ENCODE measurements around the gene CEP128. TPM values are rescaled to one million over a fixed set of nuclear protein-coding genes. Genes with fewer than 3 reads are reported as not detected.

The CEP128 gene
- total RNA-seq, 1 experiment from 2014 or later: 10.6 TPM

DNA sequence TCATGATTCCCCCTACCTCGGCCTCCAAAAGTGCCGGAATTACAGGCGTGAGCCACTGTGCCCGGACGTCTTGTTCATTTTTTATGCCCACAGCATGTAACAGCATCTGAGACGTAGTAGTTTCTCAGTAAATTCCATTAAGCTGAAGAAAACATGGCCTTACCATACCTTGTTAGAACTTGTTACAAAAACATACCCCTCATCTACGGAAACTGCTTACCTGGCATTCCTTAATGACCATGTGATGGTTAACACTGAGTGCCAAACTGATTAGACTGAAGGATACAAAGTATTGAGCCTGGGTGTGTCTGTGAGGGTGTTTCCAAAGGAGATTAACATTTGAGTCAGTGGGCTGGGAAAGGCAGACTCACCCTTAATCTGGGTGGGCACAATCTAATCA is 186.8 kb downstream of the CEP128 start:
- Histone ChIP-seq H3K36me3 (replicated peaks; ENCODE audit: control insufficient read depth, insufficient read depth, low read length) (no peaks in the 10 kb centered on the region), H3K27me3 (ENCODE audit: control insufficient read depth, insufficient read depth, low read length) (no peaks in the 10 kb centered on the region), H3K4me3 (ENCODE audit: insufficient read depth, low read depth, low read length) (no peak overlapping the region)
- DNase-seq: no peak

DNA sequence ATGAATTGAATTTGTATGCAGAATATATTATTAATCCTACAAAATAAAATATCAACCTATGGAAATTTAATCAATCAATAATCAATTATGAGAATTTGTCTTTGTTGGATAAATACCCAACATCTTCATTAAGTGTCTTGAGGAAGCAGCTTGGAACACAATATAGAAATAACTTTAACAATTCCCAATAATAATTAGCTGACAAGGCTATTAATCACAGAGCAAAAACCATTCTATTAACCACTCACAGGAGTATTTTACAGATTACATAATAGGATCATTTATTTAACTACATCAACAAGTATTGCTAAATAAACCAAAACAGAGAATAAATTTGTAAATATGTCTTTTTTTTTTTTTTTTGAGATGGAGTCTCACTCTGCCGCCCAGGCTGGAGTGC is 190.3 kb downstream of the CEP128 start:
- Histone ChIP-seq H3K36me3 (replicated peaks; ENCODE audit: control insufficient read depth, insufficient read depth, low read length) (no peaks in the 10 kb centered on the region), H3K4me3 (ENCODE audit: insufficient read depth, low read depth, low read length) (no peak overlapping the region), H3K27me3 (ENCODE audit: control insufficient read depth, insufficient read depth, low read length) (no peaks in the 10 kb centered on the region)
- no peak for DNase-seq

- Histone ChIP-seq H3K4me3 (ENCODE audit: insufficient read depth, low read depth, low read length) (no peak overlapping the region), H3K36me3 (replicated peaks; ENCODE audit: control insufficient read depth, insufficient read depth, low read length) (no peaks in the 10 kb centered on the region), H3K27me3 (ENCODE audit: control insufficient read depth, insufficient read depth, low read length) (no peaks in the 10 kb centered on the region)
- no peak for DNase-seq
Measured at GRCh38 chr14:80726211-80726610, 215.3 kb downstream of the CEP128 start.

GRCh38 chr14:80718940-80719339 is 222.6 kb downstream of the CEP128 start:
- DNase-seq: no peak
- Histone ChIP-seq H3K27me3 (ENCODE audit: control insufficient read depth, insufficient read depth, low read length) (no peaks in the 10 kb centered on the region), H3K4me3 (ENCODE audit: insufficient read depth, low read depth, low read length) (no peak overlapping the region), H3K36me3 (replicated peaks; ENCODE audit: control insufficient read depth, insufficient read depth, low read length) (no peaks in the 10 kb centered on the region)

DNA sequence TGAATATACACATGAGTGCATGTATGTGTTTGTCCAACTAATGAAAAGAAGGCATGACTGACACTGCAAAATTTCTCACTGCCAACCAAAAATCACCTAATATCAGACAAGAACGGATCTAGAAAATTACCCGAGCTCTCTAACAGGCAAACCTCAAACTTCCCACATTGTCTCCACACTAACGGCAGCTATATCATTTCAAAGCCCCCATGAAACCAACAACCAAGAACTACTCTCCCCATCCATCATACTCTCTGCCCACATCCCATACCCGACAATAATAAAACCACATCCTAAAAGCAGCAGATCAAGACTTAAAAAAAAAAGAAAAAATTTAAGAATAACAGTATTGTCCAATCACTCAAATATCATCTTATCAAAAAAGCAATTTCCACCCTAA is 227.1 kb downstream of the CEP128 start:
- Histone ChIP-seq H3K4me3 (ENCODE audit: insufficient read depth, low read depth, low read length) (no peak overlapping the region), H3K27me3 (ENCODE audit: control insufficient read depth, insufficient read depth, low read length) (no peaks in the 10 kb centered on the region), H3K36me3 (replicated peaks; ENCODE audit: control insufficient read depth, insufficient read depth, low read length) (no peaks in the 10 kb centered on the region)
- DNase-seq: no peak

DNA sequence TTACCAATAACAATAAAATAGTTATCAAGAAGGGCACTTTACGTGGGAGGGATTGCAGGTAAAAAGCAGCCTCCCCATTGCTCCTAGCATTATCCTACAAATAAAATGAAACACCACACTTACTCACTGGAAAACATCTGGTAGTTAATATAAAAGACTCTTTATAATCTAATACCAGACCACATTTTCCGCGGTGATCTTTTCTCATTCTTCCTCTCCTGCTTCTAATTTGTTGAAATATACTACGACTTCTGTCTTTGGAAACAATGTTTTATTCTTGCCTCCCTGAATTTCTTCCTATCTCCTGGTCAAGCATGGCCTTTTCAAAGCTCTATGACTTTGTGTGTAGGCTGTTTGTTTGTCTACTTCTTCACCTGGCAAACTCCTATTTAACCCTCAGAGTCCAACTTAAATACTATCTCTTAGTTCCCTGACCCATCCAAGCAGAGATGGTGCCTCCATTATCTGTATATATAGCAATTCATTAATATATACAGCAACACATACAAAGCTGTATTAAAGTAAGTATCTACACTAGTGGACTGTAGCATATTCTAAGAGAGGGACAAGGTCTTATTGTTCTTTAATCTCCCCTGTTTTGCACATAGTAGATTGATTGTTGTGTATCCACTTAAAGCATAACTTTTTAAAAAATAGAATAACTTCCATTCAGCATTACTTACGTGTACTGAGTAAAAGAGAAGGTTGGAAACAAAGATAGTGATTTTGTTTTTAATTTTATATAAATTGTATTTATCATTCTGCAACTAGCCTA is 228.3 kb downstream of the CEP128 start:
- no peak for DNase-seq
- H3K36me3 ChIP-seq (replicated peaks; ENCODE audit: control insufficient read depth, insufficient read depth, low read length): no peaks in the 10 kb centered on the region
- H3K27me3 ChIP-seq (ENCODE audit: control insufficient read depth, insufficient read depth, low read length): no peaks in the 10 kb centered on the region
- H3K4me3 ChIP-seq (ENCODE audit: insufficient read depth, low read depth, low read length): no peak overlapping the region

DNA sequence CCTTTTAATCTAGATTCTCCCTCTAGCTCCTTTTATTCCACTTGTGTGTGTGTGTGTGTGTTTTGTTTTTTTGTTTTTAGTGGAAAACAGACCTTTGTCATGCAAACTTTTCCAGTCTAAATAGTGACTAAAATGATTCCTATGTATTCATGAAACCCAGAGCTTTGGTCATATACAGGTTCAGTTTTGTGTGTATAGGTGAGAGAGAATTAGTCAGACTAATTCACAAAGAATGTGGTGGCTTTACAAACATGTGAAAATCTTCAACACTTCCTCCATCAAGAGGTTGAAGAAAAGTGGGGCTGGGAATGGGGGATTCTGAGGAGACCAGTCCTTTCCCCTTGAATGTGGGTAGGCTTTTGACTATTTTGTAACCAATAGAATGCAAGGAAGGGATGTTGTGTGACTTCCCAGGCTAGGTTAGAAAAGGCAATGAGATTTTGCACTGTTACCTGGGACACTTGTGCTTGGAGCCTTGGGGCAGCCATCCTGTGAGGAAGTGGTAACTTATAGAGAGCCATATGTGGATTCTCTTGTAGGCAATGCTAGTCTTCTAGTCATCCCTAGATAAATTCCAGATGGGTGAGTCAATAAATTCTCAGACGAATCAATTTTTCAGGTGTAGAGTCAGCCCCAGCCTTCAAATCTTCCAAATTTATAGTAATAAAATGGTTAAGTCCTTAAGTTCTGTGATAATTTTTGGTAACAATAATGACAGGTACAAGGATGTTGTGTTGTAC is 236.1 kb downstream of the CEP128 start:
- no peaks in the 10 kb centered on the region for H3K36me3 ChIP-seq (replicated peaks; ENCODE audit: control insufficient read depth, insufficient read depth, low read length)
- no peak for DNase-seq
- no peaks in the 10 kb centered on the region for H3K27me3 ChIP-seq (ENCODE audit: control insufficient read depth, insufficient read depth, low read length)
- H3K4me3 ChIP-seq (ENCODE audit: insufficient read depth, low read depth, low read length): no peak overlapping the region

DNA sequence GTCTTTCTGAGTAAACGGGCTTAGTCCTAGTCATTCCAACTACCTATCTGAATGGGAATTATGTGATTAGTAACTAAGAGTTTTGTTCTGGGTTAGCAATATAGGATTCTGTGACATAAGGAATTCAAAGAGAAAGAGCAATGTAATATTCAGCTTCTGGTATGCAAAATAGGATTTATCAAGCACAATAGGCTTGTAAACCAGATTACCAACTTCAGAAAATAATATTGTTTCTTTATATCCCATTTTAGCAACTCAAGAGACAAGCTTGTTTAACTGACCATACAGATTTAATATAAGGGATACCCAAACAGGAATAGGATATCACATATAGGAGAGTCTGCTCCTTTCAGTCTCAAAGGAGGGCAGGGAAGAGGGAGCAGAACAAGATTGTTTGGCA is 240.9 kb downstream of the CEP128 start:
- no peak overlapping the region for H3K4me3 ChIP-seq (ENCODE audit: insufficient read depth, low read depth, low read length)
- no peak for DNase-seq

GRCh38 chr14:80699861-80700260 is 241.7 kb downstream of the CEP128 start:
- Histone ChIP-seq H3K4me3 (ENCODE audit: insufficient read depth, low read depth, low read length) (no peak overlapping the region), H3K36me3 (replicated peaks; ENCODE audit: control insufficient read depth, insufficient read depth, low read length) (no peaks in the 10 kb centered on the region), H3K27me3 (ENCODE audit: control insufficient read depth, insufficient read depth, low read length) (no peaks in the 10 kb centered on the region)
- DNase-seq: no peak

More for the DNA sequence above, 240.9 kb downstream of the CEP128 start:
- Histone ChIP-seq H3K27me3 (ENCODE audit: control insufficient read depth, insufficient read depth, low read length) (no peaks in the 10 kb centered on the region), H3K36me3 (replicated peaks; ENCODE audit: control insufficient read depth, insufficient read depth, low read length) (no peaks in the 10 kb centered on the region)

GRCh38 chr14:80698974-80699373 is 242.6 kb downstream of the CEP128 start:
- Histone ChIP-seq H3K36me3 (replicated peaks; ENCODE audit: control insufficient read depth, insufficient read depth, low read length) (no peaks in the 10 kb centered on the region), H3K27me3 (ENCODE audit: control insufficient read depth, insufficient read depth, low read length) (no peaks in the 10 kb centered on the region)

GRCh38 chr14:80695869-80696268 is 245.7 kb downstream of the CEP128 start:
- Histone ChIP-seq H3K4me3 (ENCODE audit: insufficient read depth, low read depth, low read length) (no peak overlapping the region), H3K36me3 (replicated peaks; ENCODE audit: control insufficient read depth, insufficient read depth, low read length) (no peaks in the 10 kb centered on the region), H3K27me3 (ENCODE audit: control insufficient read depth, insufficient read depth, low read length) (no peaks in the 10 kb centered on the region)
- no peak for DNase-seq

More at GRCh38 chr14:80698974-80699373, 242.6 kb downstream of the CEP128 start:
- no peak overlapping the region for H3K4me3 ChIP-seq (ENCODE audit: insufficient read depth, low read depth, low read length)
- no peak for DNase-seq

GRCh38 chr14:80692903-80693302 is 248.6 kb downstream of the CEP128 start:
- no peak for DNase-seq
- H3K36me3 ChIP-seq (replicated peaks; ENCODE audit: control insufficient read depth, insufficient read depth, low read length): no peaks in the 10 kb centered on the region
- no peak overlapping the region for H3K4me3 ChIP-seq (ENCODE audit: insufficient read depth, low read depth, low read length)
- no peaks in the 10 kb centered on the region for H3K27me3 ChIP-seq (ENCODE audit: control insufficient read depth, insufficient read depth, low read length)

- H3K27me3 ChIP-seq (ENCODE audit: control insufficient read depth, insufficient read depth, low read length): no peaks in the 10 kb centered on the region
Measured at GRCh38 chr14:80681651-80682050, 259.9 kb downstream of the CEP128 start.

GRCh38 chr14:80679273-80679672 is 262.3 kb downstream of the CEP128 start:
- no peak for DNase-seq
- H3K27me3 ChIP-seq (ENCODE audit: control insufficient read depth, insufficient read depth, low read length): no peaks in the 10 kb centered on the region
- H3K36me3 ChIP-seq (replicated peaks; ENCODE audit: control insufficient read depth, insufficient read depth, low read length): no peaks in the 10 kb centered on the region
- H3K4me3 ChIP-seq (ENCODE audit: insufficient read depth, low read depth, low read length): no peak overlapping the region

More at GRCh38 chr14:80681651-80682050, 259.9 kb downstream of the CEP128 start:
- no peak overlapping the region for H3K4me3 ChIP-seq (ENCODE audit: insufficient read depth, low read depth, low read length)
- DNase-seq: no peak
- H3K36me3 ChIP-seq (replicated peaks; ENCODE audit: control insufficient read depth, insufficient read depth, low read length): no peaks in the 10 kb centered on the region

DNA sequence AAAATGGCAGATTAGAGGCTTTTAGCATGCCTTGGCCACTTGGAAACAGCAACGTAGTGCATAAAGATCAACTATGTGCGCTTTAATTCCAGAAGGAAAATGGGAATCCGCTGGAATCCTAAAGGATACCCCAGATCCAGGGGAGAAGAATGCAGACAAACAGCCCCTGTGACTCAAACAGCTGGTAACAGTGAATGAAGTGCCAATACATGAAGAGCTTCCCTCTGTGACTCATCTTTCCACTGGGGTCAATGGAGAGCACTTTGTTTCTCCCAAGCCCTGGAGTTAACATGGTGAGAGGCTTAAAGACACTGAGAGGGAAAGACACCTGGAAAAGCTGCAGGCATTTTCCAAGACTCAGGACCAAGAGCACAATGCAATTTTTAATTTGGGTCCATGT is 263.1 kb downstream of the CEP128 start:
- H3K27me3 ChIP-seq (ENCODE audit: control insufficient read depth, insufficient read depth, low read length): no peaks in the 10 kb centered on the region
- no peaks in the 10 kb centered on the region for H3K36me3 ChIP-seq (replicated peaks; ENCODE audit: control insufficient read depth, insufficient read depth, low read length)
- DNase-seq: no peak
- no peak overlapping the region for H3K4me3 ChIP-seq (ENCODE audit: insufficient read depth, low read depth, low read length)
